NCI-H1105 treated with DMSO at 0.1 percent for 48 hours (cell line): ENCODE data around the gene LRBA.

Experiments used
- DNase-seq: peaks from one replicate; lab custom pipeline; 2025; lab: John Stamatoyannopoulos, UW

Gene LRBA

DNA sequence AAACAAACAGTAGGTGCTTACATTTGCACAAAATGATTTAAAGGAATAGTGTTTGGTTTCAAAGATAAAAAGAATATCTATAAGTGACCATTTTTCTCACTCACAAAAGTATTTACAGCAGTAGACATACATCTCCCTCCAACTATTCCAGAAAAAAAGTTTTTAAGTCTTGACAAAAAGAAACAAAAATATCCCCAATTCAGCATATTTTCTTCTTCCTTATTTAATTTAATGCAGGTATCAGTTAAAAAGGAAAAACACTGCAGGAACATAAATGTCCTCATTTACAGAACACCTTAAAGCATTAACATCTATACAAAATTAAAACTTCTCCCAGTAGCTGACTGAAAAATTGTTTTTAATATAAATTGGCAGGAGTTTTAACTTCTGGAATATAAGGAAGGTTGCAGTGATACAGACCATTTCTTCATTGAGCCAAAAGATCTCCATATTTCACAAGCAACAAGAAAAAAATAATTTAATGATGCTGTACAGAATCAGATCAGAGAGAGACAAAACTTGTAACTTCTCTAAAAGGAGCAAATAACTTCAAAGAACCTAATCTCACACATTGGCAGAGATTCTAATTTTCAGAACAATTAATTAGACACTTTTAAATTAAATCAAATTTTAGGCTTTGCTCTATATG, 428.8 kb downstream of the LRBA start:
- DNase-seq: no peak

GRCh38 chr4:150585611-150586010, 429.5 kb downstream of the LRBA start:
- no peak for DNase-seq

GRCh38 chr4:150584111-150584915, 430.8 kb downstream of the LRBA start:
- DNase-seq: no peak

GRCh38 chr4:150583287-150584110, 431.6 kb downstream of the LRBA start:
- DNase-seq: no peak

DNA sequence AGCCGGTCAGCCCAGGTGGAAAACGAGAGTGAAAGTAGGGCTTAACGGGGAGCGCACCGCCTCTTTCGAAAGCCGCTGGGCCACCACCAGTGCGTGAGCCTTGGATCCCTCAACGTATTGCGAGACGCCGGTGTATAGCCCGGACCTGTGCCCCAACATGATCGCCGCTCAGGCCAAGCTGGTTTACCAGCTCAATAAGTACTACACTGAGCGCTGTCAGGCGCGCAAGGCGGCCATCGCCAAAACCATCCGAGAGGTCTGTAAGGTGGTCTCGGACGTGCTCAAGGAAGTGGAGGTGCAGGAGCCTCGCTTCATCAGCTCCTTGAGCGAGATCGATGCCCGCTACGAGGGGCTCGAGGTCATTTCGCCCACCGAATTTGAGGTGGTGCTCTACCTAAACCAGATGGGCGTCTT, 432.2 kb downstream of the LRBA start:
- DNase-seq: no peak

GRCh38 chr4:150582146-150582872, 432.8 kb downstream of the LRBA start, which contains the start of gene MAB21L2:
Gene MAB21L2 (plus strand): TSS chr4:150582151. CDS start chr4:150583030, 879 bp downstream.
- no peak for DNase-seq

GRCh38 chr4:150581641-150582051, 433.4 kb downstream of the LRBA start:
- no peak for DNase-seq

DNA sequence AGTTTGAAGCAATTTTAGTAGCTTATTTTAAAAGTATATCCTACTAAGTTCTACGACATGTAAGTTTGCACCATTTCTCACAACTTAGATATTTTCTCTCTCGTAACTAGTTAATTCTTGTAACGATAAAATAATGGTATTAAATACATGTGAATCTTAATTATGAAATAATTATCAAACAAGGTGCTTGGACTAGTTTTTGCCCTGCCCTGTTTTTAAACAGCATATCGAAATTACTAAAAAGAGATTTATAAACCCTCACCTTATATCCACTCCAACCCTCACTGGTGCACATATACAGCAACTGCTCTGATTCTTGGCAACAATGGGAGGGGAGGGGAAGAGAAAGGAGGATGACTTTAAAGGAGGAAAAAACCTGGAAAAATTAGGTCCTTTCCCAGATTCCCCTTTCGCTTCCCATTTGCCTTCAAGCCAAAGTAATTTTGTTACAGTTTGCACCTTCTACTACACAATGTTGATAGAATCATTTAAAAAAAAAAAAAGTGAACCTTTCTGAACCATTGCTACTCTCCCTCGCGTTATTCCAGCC, 434.0 kb downstream of the LRBA start:
- DNase-seq: no peak

- DNase-seq: no peak
Observed at GRCh38 chr4:150580306-150580705, 434.8 kb downstream of the LRBA start.

- DNase-seq: no peak
Observed at GRCh38 chr4:150579551-150580234, 435.4 kb downstream of the LRBA start.

DNA sequence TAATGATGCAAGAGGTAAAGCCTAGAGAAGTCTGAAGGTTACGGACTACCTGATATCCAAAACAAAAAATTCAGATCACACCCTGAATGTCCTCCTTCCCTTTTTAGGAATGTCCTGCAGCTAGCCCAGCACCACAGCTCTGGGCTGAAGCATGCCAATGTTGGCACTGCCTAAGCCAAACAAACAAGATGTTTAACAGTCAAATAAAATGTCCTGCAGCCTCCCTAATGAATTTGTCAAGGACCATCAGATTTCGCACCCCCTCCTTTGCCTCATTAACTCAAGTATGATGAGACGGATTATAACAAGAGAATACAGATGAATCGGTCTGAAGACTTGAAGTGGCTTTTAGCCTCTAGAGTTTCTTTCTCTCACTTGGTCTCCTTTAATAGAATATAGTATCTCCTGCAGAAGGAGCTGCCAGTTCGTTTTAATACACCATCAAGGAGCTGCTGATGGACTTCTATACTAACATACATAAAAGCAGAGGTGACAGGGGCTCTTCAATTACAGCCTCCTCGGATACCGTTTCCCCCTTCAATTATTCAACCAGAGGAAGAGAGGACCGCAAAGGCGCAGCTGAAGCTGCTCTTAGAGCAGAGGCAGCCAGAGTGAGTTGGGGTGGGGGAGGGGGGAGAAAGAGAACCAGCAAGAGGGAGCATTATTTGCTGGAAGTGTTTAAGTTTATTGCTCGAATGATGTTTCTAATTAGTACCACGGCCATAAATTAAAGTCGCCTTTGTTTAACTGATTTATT, 436.2 kb downstream of the LRBA start:
- peak; percentile 13 for DNase-seq

DNA sequence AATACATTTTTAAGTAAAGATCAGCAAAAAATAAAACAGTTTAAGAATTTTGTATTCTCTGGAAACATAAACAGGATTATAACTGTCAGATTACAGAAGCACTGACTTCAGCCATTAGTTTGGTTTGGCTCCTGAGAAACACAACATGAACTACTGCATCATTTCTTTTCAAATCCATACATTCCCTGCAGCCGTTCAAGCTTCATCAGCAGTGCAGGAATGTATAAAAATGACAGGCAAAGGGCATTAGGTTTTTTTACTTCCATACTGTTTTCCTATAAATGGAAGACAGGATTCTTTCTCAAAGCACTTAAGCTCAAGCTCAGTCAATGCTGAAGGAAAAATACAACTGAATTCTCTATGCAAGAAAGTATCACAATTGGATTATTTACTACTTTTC, 437.3 kb downstream of the LRBA start:
- no peak for DNase-seq

GRCh38 chr4:150574678-150575077, 440.4 kb downstream of the LRBA start:
- DNase-seq: no peak

GRCh38 chr4:150573534-150573933, 441.6 kb downstream of the LRBA start:
- DNase-seq: no peak

- no peak for DNase-seq
Observed at GRCh38 chr4:150572704-150573504, 442.2 kb downstream of the LRBA start.

- peak; percentile 43 for DNase-seq
Observed at GRCh38 chr4:150570862-150571261, 444.2 kb downstream of the LRBA start.

- no peak for DNase-seq
Observed at GRCh38 chr4:150569998-150570535, 445.0 kb downstream of the LRBA start.

- DNase-seq: no peak
Observed at GRCh38 chr4:150569384-150569987, 445.6 kb downstream of the LRBA start.

DNA sequence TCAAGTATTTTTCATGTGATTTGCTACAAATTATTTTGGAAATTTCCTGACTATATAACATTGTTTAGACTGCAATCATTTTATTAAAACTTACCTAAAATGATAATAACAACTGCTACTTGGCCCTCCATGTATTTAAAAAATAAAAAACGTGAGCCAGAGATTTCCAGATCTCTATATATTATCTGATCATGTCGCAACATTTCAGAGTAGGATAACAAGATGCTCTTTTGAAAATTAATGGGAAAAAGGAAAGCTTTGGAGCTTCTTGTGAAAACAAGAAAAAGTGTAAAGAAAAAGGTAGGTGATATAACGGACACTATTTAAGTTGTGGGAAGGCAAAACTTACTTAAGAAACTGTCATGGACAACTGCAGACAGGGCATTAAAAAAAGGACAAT, 448.0 kb downstream of the LRBA start:
- no peak for DNase-seq
